PFSK-1 (cell line): ENCODE measurements around the gene TSC2.

ENCODE experiments used
- FOXP2 ChIP-seq: optimal IDR thresholded peaks from 2 replicates; pipeline ENCODE3; 2011; ENCODE audit warnings: borderline replicate concordance, control low read depth, inconsistent platforms; ENCODE audit not compliant: insufficient read depth; ENCODE audit errors: extremely low read length, extremely low read depth
- POLR2AphosphoS5 ChIP-seq: IDR thresholded peaks from 2 replicates; pipeline ENCODE4 v1.6.1; 2012; ENCODE audit warnings: low read depth, mild to moderate bottlenecking, control low read depth, low read length, moderate library complexity
- SIN3A ChIP-seq: IDR thresholded peaks from 2 replicates; pipeline ENCODE4 v1.6.1; 2012; ENCODE audit warnings: mild to moderate bottlenecking, low read length, moderate library complexity, borderline replicate concordance; ENCODE audit not compliant: insufficient read depth
- TAF1 ChIP-seq: IDR thresholded peaks from 2 replicates; pipeline ENCODE4 v1.6.1; 2012; ENCODE audit warnings: low read length, control low read depth, borderline replicate concordance; ENCODE audit not compliant: insufficient read depth
- TF ChIP-seq, protein P1 (sequence below), 2 experiments: IDR thresholded peaks; 2 replicates each; pipeline versions ENCODE4 v1.6.1 to v1.8.0; 2011 to 2012; ENCODE audit warnings: low read depth in 2 of 2, low read length in 2 of 2, control low read depth in 1 of 2, inconsistent platforms in 1 of 2, mild to moderate bottlenecking in 1 of 2, moderate library complexity in 1 of 2; ENCODE audit not compliant: insufficient read depth in 1 of 2

GRCh38 chr16:2046893-2047329, 874 bp upstream of the TSC2 start:
- TF ChIP-seq POLR2AphosphoS5 = no peak
- TF ChIP-seq, protein P1, sequence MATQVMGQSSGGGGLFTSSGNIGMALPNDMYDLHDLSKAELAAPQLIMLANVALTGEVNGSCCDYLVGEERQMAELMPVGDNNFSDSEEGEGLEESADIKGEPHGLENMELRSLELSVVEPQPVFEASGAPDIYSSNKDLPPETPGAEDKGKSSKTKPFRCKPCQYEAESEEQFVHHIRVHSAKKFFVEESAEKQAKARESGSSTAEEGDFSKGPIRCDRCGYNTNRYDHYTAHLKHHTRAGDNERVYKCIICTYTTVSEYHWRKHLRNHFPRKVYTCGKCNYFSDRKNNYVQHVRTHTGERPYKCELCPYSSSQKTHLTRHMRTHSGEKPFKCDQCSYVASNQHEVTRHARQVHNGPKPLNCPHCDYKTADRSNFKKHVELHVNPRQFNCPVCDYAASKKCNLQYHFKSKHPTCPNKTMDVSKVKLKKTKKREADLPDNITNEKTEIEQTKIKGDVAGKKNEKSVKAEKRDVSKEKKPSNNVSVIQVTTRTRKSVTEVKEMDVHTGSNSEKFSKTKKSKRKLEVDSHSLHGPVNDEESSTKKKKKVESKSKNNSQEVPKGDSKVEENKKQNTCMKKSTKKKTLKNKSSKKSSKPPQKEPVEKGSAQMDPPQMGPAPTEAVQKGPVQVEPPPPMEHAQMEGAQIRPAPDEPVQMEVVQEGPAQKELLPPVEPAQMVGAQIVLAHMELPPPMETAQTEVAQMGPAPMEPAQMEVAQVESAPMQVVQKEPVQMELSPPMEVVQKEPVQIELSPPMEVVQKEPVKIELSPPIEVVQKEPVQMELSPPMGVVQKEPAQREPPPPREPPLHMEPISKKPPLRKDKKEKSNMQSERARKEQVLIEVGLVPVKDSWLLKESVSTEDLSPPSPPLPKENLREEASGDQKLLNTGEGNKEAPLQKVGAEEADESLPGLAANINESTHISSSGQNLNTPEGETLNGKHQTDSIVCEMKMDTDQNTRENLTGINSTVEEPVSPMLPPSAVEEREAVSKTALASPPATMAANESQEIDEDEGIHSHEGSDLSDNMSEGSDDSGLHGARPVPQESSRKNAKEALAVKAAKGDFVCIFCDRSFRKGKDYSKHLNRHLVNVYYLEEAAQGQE (IDR thresholded peaks at IDR 0.05; ENCODE audit: insufficient read depth in 1 of 2, low read depth in 2 of 2, low read length in 2 of 2) = no peak
- TF ChIP-seq FOXP2 = no peak
- TF ChIP-seq TAF1 = no peak
- TF ChIP-seq SIN3A = no peak
